Measurements from ENCODE around the gene LPP.
A peak's percentile ranks its signal among the peaks of the same experiment; 100 is the strongest.
"Not testable (repeated sequence)": the region's sequence is repeated elsewhere in the genome, so short reads cannot be mapped to it uniquely, and the experiment has no call there.

Gene LPP

GRCh38 chr3:188417271-188417696 is 263.3 kb downstream of the LPP start:
- DNase-seq (ENCODE audit: low spot score) (no peak), ATAC-seq (ENCODE audit: low read depth) (no peak)
- Histone ChIP-seq H3K36me3 (ENCODE audit: low read depth) (no peaks in the 10 kb centered on the region), H3K9me3 (ENCODE audit: severe bottlenecking) (no peaks in the 10 kb centered on the region), H3K4me3 (ENCODE audit: severe bottlenecking) (no peak overlapping the region), H3K27me3 (ENCODE audit: insufficient read depth, poor library complexity, severe bottlenecking) (no peaks in the 10 kb centered on the region), H3K27ac (ENCODE audit: poor library complexity, severe bottlenecking) (no peak overlapping the region), H3K4me1 (ENCODE audit: insufficient read depth, poor library complexity, severe bottlenecking) (peaks cover 16% of the 10 kb centered on the region)
- TF ChIP-seq CTCF (IDR thresholded peaks at IDR 0.05; ENCODE audit: poor library complexity, severe bottlenecking): no peak

GRCh38 chr3:188417766-188418165 is 263.8 kb downstream of the LPP start:
- TF ChIP-seq CTCF (IDR thresholded peaks at IDR 0.05; ENCODE audit: poor library complexity, severe bottlenecking): no peak
- H3K9me3 ChIP-seq (ENCODE audit: severe bottlenecking): no peaks in the 10 kb centered on the region
- no peaks in the 10 kb centered on the region for H3K27me3 ChIP-seq (ENCODE audit: insufficient read depth, poor library complexity, severe bottlenecking)
- no peaks in the 10 kb centered on the region for H3K36me3 ChIP-seq (ENCODE audit: low read depth)
- no peak overlapping the region for H3K4me3 ChIP-seq (ENCODE audit: severe bottlenecking)
- no peak for ATAC-seq (ENCODE audit: low read depth)
- DNase-seq (ENCODE audit: low spot score): no peak
- H3K27ac ChIP-seq (ENCODE audit: poor library complexity, severe bottlenecking): no peak overlapping the region
- H3K4me1 ChIP-seq (ENCODE audit: insufficient read depth, poor library complexity, severe bottlenecking): peaks cover 16% of the 10 kb centered on the region

- Histone ChIP-seq H3K36me3 (ENCODE audit: low read depth) (no peaks in the 10 kb centered on the region), H3K27me3 (ENCODE audit: insufficient read depth, poor library complexity, severe bottlenecking) (no peaks in the 10 kb centered on the region), H3K4me3 (ENCODE audit: severe bottlenecking) (no peak overlapping the region), H3K4me1 (ENCODE audit: insufficient read depth, poor library complexity, severe bottlenecking) (peaks cover 16% of the 10 kb centered on the region), H3K9me3 (ENCODE audit: severe bottlenecking) (no peaks in the 10 kb centered on the region), H3K27ac (ENCODE audit: poor library complexity, severe bottlenecking) (peak overlapping the region; percentile 4)
- TF ChIP-seq CTCF (IDR thresholded peaks at IDR 0.05; ENCODE audit: poor library complexity, severe bottlenecking): no peak
- ATAC-seq (ENCODE audit: low read depth): peak; percentile 75
- DNase-seq (ENCODE audit: low spot score): no peak
These were observed 267.3 kb downstream of the LPP start for GRCh38 chr3:188421151-188421821.

- Histone ChIP-seq H3K9me3 (ENCODE audit: severe bottlenecking) (no peaks in the 10 kb centered on the region), H3K36me3 (ENCODE audit: low read depth) (no peaks in the 10 kb centered on the region), H3K4me1 (ENCODE audit: insufficient read depth, poor library complexity, severe bottlenecking) (peaks cover 16% of the 10 kb centered on the region), H3K4me3 (ENCODE audit: severe bottlenecking) (no peak overlapping the region), H3K27ac (ENCODE audit: poor library complexity, severe bottlenecking) (no peak overlapping the region), H3K27me3 (ENCODE audit: insufficient read depth, poor library complexity, severe bottlenecking) (no peaks in the 10 kb centered on the region)
- DNase-seq (ENCODE audit: low spot score) (no peak), ATAC-seq (ENCODE audit: low read depth) (no peak)
- TF ChIP-seq CTCF (IDR thresholded peaks at IDR 0.05; ENCODE audit: poor library complexity, severe bottlenecking): no peak
These were observed 268.0 kb downstream of the LPP start for GRCh38 chr3:188421836-188422540.

DNA sequence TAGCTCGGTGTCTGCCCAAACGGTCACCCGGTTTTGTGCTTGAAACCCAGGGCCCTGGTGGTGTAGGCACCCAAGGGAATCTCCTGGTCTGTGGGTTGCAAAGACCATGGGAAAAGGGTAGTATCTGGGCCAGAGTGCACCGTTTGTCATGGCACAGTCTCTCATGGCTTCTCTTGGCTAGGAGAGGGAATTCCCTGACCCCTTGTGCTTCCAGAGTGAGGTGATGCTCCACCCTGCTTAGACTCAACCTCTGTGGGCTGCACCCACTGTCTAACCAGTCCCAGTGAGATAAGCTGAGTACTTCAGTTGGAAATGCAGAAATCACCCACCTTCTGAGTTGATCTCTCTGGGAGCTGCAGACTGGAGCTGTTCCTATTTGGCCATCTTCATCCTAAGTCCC is 274.0 kb downstream of the LPP start:
- not testable (repeated sequence) for H3K27ac ChIP-seq (ENCODE audit: poor library complexity, severe bottlenecking); ATAC-seq (ENCODE audit: low read depth)

More for the DNA sequence above, 274.0 kb downstream of the LPP start:
- not testable (repeated sequence) for H3K36me3 ChIP-seq (ENCODE audit: low read depth); H3K4me3 ChIP-seq (ENCODE audit: severe bottlenecking); H3K27me3 ChIP-seq (ENCODE audit: insufficient read depth, poor library complexity, severe bottlenecking); H3K9me3 ChIP-seq (ENCODE audit: severe bottlenecking); DNase-seq (ENCODE audit: low spot score)
- peaks cover 18% of the 10 kb centered on the region for H3K4me1 ChIP-seq (ENCODE audit: insufficient read depth, poor library complexity, severe bottlenecking)
